Upper lobe of left lung (tissue), 4 donors: ENCODE results near the gene MPRIP.

ENCODE experiments used
- CTCF ChIP-seq, 6 experiments: fragments of 450-650 bp in 4 of 6; fragments of 200-600 bp in 2 of 6; sonication (generic) in 2 of 6; IDR thresholded peaks; one replicate each; pipeline ENCODE4 v1.5.1; 2016 to 2019; ENCODE audit warnings: antibody characterized with exemption in 6 of 6
- EP300 ChIP-seq, 4 donors: sonication (generic); formaldehyde crosslinking; IDR thresholded peaks; one replicate each; pipeline ENCODE4 v1.5.1; 2017; ENCODE audit warnings: antibody characterized with exemption in 4 of 4, control low read depth in 2 of 4
- POLR2A ChIP-seq, 4 donors: fragments of 450-650 bp; IDR thresholded peaks; one replicate each; pipeline ENCODE4 v1.5.1; 2016 to 2017; ENCODE audit warnings: antibody characterized with exemption in 4 of 4, mild to moderate bottlenecking in 2 of 4
- POLR2AphosphoS5 ChIP-seq, 2 donors: sonication (generic); formaldehyde crosslinking; IDR thresholded peaks; one replicate each; pipeline ENCODE4 v1.5.1; 2017; ENCODE audit warnings: antibody characterized with exemption in 2 of 2

DNA sequence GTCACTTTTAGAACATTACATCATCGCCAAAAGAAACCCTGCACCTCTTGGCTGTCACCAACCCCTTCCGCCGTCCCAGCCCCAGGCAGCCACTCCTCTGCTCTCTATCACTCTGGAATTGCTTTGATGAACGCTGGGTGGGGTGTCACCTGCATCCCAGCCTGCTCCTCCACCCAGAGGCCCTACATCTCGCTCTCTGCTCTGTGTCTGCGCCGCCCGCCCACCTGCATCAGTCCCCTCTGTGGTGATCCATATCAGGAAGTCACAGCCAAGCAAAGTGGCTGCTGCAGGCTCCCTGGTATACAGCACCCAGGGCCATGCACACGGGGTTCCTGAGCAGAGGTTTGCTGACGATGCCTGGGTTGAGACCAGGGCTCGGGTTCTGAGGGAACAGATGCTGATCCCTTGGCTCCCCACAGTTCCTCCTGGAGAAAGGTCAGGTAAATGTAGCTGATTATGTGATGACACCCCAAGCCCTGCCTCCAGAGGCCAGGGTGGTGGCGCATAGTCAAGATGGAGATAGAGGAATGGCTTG, 30.8 kb downstream of the MPRIP start:
- no peak for TF ChIP-seq CTCF (IDR thresholded peaks at IDR 0.05)
- TF ChIP-seq POLR2A (IDR thresholded peaks at IDR 0.05) = no peak
- TF ChIP-seq POLR2AphosphoS5 (IDR thresholded peaks at IDR 0.05) = no peak
- no peak for TF ChIP-seq EP300 (IDR thresholded peaks at IDR 0.05)
